GM19463 (cell line): Measurements from ENCODE around the gene MUCL3.
"Not testable (repeated sequence)": the region's sequence is repeated elsewhere in the genome, so short reads cannot be mapped to it uniquely, and the experiment has no call there.

Source experiments
- ATAC-seq: cut with Tn5 transposase; IDR thresholded peaks from one replicate; pipeline ENCODE4 v1.9.1; 2021; ENCODE audit warnings: mild to moderate bottlenecking, moderate library complexity; ENCODE audit not compliant: unreplicated experiment

The MUCL3 gene

DNA sequence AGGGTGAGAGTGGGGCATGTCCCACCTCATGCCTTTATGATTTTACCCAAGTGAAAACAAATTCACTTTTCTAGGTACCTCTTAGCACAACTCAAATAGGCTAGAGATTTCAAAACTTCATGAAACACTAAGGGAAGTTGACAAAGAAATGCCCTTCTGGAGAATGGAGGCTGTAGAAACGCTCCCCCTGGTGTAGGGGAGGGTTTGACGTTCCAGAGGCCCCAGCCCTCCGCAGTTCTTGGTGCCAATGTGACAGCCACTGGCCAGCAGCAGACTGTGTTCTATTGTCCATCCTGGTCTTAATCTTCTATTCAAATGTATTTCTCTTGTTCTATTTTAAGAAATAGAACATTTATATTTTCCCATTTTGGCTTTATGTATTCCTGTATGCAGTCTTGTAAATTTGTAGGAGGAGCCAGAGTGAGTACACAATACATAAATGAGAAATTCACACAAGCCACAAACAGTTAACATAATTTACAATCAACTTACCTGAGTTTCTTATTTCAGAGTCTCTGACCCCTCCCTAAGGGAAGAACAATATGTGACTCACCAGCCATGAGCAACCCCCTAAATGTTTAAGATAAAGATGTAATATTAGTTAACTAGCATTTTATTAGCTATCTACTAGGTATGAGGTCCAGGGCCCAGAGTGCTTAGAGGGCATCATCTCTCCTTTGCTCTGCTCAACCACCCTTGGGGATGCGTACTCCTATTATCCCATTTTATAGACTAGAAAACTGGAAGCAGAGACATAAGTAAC lies 33.9 kb downstream of the MUCL3 start:
- no peak for ATAC-seq

DNA sequence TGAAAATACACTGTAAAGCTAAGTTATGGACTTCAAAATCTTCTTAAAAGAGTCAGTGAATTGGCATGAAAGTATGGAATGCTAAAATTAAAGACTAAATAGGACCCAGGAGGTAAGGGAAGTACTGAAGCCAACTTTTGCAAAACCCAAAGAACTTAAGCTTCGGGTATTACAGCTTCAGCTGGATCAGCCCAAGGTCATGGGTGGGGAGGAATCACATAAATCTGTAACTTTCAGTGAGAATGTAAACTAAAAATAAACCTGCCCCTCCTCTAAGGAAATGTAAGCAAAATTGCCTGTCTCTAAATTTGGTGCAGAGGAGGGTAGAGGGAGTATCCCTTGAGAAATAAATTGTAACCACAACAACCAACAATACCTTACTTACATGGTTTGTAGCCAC lies 38.4 kb downstream of the MUCL3 start:
- no peak for ATAC-seq

- no peak for ATAC-seq
Measured at GRCh38 chr6:30979690-30980089, 38.9 kb downstream of the MUCL3 start.

DNA sequence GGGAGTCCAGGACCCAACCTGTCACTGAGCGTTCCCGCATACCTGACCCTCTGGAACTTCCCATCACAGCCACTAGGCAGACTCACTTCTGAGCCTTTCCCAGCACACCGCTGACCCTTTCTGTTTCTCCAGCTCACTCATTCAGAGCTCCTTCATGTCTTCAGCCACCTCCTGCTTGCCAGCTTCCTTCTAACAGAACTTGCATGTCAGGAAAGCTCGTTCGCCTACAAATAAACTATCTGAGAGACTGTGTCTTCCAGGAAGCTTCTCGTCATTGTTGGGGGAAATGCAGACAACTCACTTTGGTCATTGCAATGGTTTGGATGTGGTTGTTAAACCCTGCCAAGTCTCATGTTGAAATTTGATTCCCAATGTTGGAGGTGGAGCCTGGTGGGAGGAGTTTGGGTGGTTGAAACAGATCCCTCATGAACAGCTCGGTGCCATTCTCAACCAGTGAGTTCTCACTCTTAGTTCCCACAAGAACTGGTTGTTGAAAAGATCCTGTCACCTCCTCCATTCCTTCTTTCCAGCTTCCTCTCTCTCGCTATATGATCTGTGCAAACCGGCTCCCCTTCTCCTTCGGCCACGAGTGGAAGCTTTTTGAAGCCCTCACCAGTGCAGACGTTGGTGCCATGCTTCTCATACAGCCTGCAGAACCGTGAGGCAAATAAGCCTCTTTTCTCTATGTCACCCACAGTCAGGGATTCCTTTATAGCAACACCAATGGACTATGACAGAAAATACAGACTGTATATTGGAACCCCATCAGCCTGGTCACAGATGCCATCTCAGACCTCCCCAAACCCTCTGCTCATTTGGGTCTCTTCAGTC lies 41.4 kb downstream of the MUCL3 start:
- ATAC-seq = no peak

DNA sequence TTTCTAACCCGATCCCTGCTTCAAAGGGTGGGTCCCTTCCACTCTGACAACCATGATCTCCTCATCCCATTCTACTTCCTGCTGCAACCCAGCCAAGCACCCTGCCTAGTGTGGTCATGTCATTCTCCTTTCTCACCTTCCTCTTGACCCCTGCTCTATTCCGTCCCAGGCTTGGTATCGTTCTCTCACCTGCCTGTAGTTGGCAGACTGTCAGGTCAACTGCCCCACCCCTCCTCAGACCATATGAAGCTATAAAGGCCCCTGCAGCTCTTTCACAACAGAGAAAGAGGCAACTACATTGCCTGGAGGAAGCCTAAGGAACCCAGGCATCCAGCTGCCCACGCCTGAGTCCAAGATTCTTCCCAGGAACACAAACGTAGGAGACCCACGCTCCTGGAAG lies 42.7 kb downstream of the MUCL3 start, which contains the start of gene MUC21:
Gene MUC21 (plus strand): TSS at position 280 of the 400 bp plus-strand sequence. CDS start 241 bp downstream, outside the sequence.
- no peak for ATAC-seq

- no peak for ATAC-seq
Measured at GRCh38 chr6:30985490-30985889, 44.7 kb downstream of the MUCL3 start.

DNA sequence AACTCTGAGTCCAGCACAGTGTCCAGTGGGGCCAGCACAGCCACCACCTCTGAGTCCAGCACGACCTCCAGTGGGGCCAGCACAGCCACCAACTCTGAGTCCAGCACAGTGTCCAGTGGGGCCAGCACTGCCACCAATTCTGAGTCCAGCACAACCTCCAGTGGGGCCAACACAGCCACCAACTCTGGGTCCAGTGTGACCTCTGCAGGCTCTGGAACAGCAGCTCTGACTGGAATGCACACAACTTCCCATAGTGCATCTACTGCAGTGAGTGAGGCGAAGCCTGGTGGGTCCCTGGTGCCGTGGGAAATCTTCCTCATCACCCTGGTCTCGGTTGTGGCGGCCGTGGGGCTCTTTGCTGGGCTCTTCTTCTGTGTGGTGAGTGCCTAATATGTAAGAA lies 46.5 kb downstream of the MUCL3 start:
- no peak for ATAC-seq

- no peak for ATAC-seq
Measured at GRCh38 chr6:30988209-30988825, 47.5 kb downstream of the MUCL3 start.

DNA sequence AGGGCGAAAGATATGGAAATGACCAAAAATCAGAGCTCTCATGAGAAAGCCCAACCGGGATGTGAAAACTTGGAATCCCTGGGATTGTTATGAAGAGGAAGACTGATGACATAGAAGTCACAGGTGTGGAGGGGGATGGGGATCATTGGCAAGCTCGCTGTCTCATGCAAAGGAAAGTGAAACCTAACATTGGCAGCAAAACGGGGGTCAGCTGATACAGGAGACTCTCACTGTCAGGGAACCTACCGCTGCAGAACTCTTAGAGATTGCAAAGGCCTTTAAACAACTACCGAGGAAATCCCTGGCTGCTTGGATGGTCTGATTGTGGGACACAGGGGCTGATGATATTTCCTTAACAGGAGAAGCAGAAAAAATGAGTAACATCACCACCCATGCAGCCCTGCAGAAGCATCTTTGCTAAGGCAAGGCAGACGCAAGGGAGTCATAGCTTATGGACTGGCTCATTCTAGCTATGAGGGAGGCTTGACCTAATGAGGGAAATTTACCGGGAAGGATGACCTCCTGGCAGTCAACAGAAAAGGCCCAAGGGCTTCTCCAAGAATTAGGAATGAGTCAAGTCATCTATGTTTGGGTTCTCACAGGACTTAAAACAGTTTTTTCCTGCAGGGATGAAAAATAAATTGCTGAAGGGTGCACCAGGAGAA lies 49.8 kb downstream of the MUCL3 start:
- ATAC-seq = no peak

- no peak for ATAC-seq
Measured at GRCh38 chr6:30991891-30992290, 51.1 kb downstream of the MUCL3 start.

GRCh38 chr6:30997301-30997700 lies 56.5 kb downstream of the MUCL3 start:
- ATAC-seq = no peak

DNA sequence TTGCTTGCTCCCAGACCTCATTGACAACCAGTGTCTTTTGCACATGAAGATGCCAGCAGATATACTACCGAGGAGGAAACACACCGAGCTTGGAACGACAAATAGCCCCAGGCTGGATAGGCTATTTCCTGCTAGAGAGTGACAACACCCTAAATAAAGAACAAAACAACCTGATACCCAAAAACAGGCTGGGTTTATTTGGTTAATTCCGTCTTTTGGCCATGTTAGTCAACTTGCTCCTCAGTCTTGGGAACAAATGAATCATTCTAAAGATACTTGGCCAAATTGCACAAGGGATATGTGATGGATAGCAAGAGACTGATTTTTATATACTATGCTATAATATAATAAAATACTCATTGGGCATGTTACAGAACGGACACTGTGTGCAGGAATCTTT lies 58.0 kb downstream of the MUCL3 start:
- no peak for ATAC-seq

DNA sequence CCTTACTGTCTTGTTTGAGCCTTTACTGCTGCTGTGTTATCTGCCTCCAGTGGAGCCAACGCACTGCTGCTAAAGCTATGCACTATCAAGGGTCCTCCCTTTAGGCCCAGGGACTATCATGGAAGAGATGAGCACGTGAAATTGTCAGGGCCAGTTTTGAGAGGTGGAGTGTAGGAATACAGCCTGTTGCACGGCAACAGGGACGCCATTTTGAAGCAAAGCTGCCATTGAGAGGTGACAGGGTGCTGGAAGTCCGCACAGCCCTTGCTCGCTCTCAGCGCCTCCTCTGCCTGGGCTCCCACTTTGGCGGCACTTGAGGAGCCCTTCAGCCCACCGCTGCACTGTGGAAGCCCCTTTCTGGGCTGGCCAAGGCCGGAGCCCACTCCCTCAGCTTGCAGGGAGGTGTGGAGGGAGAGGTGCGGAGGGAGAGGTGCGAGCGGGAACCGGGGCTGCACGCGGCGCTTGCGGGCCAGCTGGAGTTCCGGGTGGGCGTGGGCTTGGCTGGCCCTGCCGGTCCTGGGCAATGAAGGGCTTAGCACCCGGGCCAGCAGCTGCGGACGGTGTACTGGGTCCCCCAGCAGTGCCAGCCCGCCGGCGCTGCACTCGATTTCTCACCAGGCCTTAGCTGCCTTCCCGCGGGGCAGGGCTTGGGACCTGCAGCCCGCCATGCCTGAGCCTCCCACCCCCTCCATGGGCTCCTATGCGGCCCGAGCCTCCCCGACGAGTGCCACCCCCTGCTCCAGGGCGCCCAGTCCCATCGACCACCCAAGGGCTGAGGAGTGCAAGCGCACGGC lies 59.5 kb downstream of the MUCL3 start:
- not testable (repeated sequence) for ATAC-seq

DNA sequence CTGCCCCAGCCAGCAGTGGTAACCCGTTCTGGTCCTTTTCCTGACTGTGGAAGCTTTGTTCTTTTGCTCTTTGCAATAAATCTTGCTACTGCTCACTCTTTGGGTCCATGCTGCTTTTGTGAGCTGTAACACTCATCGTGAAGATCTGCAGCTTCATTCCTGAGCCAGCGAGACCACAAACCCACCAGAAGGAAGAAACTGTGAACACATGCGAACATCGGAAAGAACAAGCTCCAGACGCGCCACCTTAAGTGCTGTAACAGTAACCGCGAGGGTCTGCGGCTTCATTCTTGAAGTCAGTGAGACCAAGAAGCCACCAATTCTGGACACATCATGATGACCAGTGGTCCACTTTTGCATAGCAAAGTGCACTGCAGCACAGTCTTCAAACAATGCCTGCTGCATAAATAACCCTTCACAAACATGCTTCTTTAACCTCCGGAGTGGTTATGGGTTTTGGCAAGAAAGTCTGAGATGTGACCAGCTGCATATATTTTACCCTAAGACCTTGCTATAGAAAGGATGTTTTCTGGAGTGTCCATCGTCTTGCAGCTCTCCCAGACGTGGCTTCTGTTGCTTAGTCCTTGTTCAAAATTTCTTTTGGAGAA lies 60.6 kb downstream of the MUCL3 start:
- ATAC-seq = no peak

DNA sequence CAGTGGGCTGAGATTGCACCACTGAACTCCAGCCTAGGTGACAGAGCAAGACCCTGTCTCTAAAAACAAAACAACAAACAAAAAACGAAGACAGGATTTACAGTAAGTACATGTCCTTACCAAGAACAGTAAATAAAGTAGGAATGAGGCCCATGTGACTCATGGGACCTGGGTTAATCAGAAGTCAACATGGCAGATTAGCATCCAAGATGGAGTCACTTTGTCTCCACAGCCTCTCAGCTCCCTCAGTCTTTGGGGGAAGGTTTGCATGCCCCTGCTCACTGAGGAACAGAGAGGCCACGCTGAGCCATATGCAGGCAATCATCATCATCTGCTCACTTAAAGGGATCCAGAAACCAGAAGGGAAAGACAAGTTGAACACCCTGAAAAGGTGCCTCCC lies 61.7 kb downstream of the MUCL3 start:
- no peak for ATAC-seq
